Upper lobe of right lung (tissue), 1 donor: Measurements from ENCODE around the gene CTNNA3. TPM values are rescaled to one million over a fixed set of nuclear protein-coding genes. Genes with fewer than 3 reads are reported as not detected.

Experiments
- ATAC-seq: fragments of 200-7000 bp; cut with Tn5 transposase; one replicate; pipeline ENCODE4 v1.9.1; 2020; ENCODE audit warnings: mild to moderate bottlenecking, moderate library complexity
- DNase-seq: peaks from one replicate; pipeline ENCODE4 v3.0.0-alpha.2; 2020
- H3K27ac ChIP-seq: fragments of 200-600 bp; one replicate; pipeline ENCODE4 v1.8.0; 2022
- H3K27me3 ChIP-seq: fragments of 200-600 bp; one replicate; pipeline ENCODE4 v1.8.0; 2022; ENCODE audit warnings: mild to moderate bottlenecking
- H3K36me3 ChIP-seq: fragments of 200-600 bp; one replicate; pipeline ENCODE4 v1.8.0; 2022
- H3K4me1 ChIP-seq: fragments of 200-600 bp; one replicate; pipeline ENCODE4 v1.8.0; 2022
- H3K4me3 ChIP-seq: fragments of 200-600 bp; one replicate; pipeline ENCODE4 v1.8.0; 2022; ENCODE audit warnings: mild to moderate bottlenecking
- H3K9me3 ChIP-seq: fragments of 200-600 bp; one replicate; pipeline ENCODE4 v1.8.0; 2022
- intact Hi-C: fragments of 100-400 bp; cut with DNase I; formaldehyde crosslinking; loops from one replicate; pipeline ENCODE4 v1.11.0; 2022
- total RNA-seq: library from RNA; stranded (reverse); fragmentation: NEBNext Ultra II Directional; extraction: Animal tissue kit (Norgen Biotek cat#: 25700); gene quantifications from one replicate; pipeline ENCODE4 v1.2.1, GENCODE V29; 2021
- TF ChIP-seq, protein P1 (sequence below): fragments of 200-600 bp; IDR thresholded peaks from one replicate; pipeline ENCODE4 v1.8.0; 2022; ENCODE audit warnings: antibody characterized with exemption
- donor health status: DM: no; HTN: yes; CAD: no; lungs with severe emphysema.

Gene CTNNA3
- total RNA-seq, 1 donor from 2014 or later: 0.67 TPM

GRCh38 chr10:67612577-67613537 lies 83.1 kb downstream of the CTNNA3 start:
- Histone ChIP-seq H3K27me3 (no peaks in the 10 kb centered on the region), H3K4me3 (no peak overlapping the region), H3K4me1 (no peaks in the 10 kb centered on the region), H3K27ac (no peak overlapping the region), H3K9me3 (no peaks in the 10 kb centered on the region), H3K36me3 (no peaks in the 10 kb centered on the region)
- no peak for DNase-seq
- intact Hi-C loops: no loop called here
- TF ChIP-seq, protein P1, sequence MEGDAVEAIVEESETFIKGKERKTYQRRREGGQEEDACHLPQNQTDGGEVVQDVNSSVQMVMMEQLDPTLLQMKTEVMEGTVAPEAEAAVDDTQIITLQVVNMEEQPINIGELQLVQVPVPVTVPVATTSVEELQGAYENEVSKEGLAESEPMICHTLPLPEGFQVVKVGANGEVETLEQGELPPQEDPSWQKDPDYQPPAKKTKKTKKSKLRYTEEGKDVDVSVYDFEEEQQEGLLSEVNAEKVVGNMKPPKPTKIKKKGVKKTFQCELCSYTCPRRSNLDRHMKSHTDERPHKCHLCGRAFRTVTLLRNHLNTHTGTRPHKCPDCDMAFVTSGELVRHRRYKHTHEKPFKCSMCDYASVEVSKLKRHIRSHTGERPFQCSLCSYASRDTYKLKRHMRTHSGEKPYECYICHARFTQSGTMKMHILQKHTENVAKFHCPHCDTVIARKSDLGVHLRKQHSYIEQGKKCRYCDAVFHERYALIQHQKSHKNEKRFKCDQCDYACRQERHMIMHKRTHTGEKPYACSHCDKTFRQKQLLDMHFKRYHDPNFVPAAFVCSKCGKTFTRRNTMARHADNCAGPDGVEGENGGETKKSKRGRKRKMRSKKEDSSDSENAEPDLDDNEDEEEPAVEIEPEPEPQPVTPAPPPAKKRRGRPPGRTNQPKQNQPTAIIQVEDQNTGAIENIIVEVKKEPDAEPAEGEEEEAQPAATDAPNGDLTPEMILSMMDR: no peak
- no peak for ATAC-seq

GRCh38 chr10:67612176-67612575 lies 83.8 kb downstream of the CTNNA3 start:
- TF ChIP-seq, protein P1: no peak
- no peaks in the 10 kb centered on the region for H3K36me3 ChIP-seq
- H3K4me1 ChIP-seq: no peaks in the 10 kb centered on the region
- intact Hi-C loops: no loop called here
- DNase-seq (no peak), ATAC-seq (no peak)
- no peaks in the 10 kb centered on the region for H3K27me3 ChIP-seq
- no peak overlapping the region for H3K27ac ChIP-seq
- no peaks in the 10 kb centered on the region for H3K9me3 ChIP-seq
- H3K4me3 ChIP-seq: no peak overlapping the region

GRCh38 chr10:67609996-67610793 lies 85.8 kb downstream of the CTNNA3 start:
- H3K27me3 ChIP-seq: no peaks in the 10 kb centered on the region
- no peak for DNase-seq
- intact Hi-C loops: no loop called here

GRCh38 chr10:67608001-67608400 lies 88.0 kb downstream of the CTNNA3 start:
- ATAC-seq (no peak), DNase-seq (no peak)
- Histone ChIP-seq H3K4me1 (no peaks in the 10 kb centered on the region), H3K27ac (no peak overlapping the region), H3K4me3 (no peak overlapping the region), H3K27me3 (no peaks in the 10 kb centered on the region), H3K9me3 (no peaks in the 10 kb centered on the region), H3K36me3 (no peaks in the 10 kb centered on the region)
- TF ChIP-seq, protein P1: no peak
- intact Hi-C loops: no loop called here

More at GRCh38 chr10:67609996-67610793, 85.8 kb downstream of the CTNNA3 start:
- H3K36me3 ChIP-seq: no peaks in the 10 kb centered on the region
- no peak for ATAC-seq
- no peak overlapping the region for H3K4me3 ChIP-seq
- H3K9me3 ChIP-seq: no peaks in the 10 kb centered on the region
- no peak overlapping the region for H3K27ac ChIP-seq
- TF ChIP-seq, protein P1: no peak
- no peaks in the 10 kb centered on the region for H3K4me1 ChIP-seq

GRCh38 chr10:67607472-67607871 lies 88.5 kb downstream of the CTNNA3 start:
- Histone ChIP-seq H3K4me3 (no peak overlapping the region), H3K27me3 (no peaks in the 10 kb centered on the region), H3K27ac (no peak overlapping the region), H3K4me1 (no peaks in the 10 kb centered on the region), H3K9me3 (no peaks in the 10 kb centered on the region), H3K36me3 (no peaks in the 10 kb centered on the region)
- intact Hi-C loops: no loop called here
- TF ChIP-seq, protein P1: no peak
- no peak for ATAC-seq
- DNase-seq: no peak
